OCI-LY1 (cell line): ENCODE data around the gene RSBN1L.

Experiments used
- H2AFZ ChIP-seq: fragments of 200-600 bp; sonication (generic), shearing (Covaris generic); 2 replicates; pipeline ENCODE4 v1.6.0; 2014; ENCODE audit warnings: antibody characterized with exemption, mild to moderate bottlenecking, low read length
- H3F3A ChIP-seq: fragments of 200-600 bp; sonication (generic), shearing (Covaris generic); 2 replicates; pipeline ENCODE4 v1.6.0; 2014; ENCODE audit warnings: mild to moderate bottlenecking, antibody characterized with exemption, low read length, moderate library complexity; ENCODE audit not compliant: insufficient read depth
- H3K27ac ChIP-seq: fragments of 200-600 bp; sonication (generic); 2 replicates; pipeline ENCODE4 v1.5.1; 2014; ENCODE audit warnings: low read length, mixed run types, mild to moderate bottlenecking, low read depth; ENCODE audit not compliant: poor library complexity, severe bottlenecking
- H3K27me3 ChIP-seq: fragments of 200-600 bp; sonication (generic); 2 replicates; pipeline ENCODE4 v1.6.0; 2014; ENCODE audit warnings: antibody characterized with exemption, mild to moderate bottlenecking, low read length, moderate library complexity; ENCODE audit not compliant: insufficient read depth
- H3K36me3 ChIP-seq: fragments of 200-600 bp; sonication (generic); 2 replicates; pipeline ENCODE4 v1.6.1; 2014; ENCODE audit warnings: mild to moderate bottlenecking, antibody characterized with exemption, low read length, moderate library complexity, mixed read lengths; ENCODE audit not compliant: insufficient read depth
- H3K4me1 ChIP-seq: fragments of 200-600 bp; sonication (generic); 2 replicates; pipeline ENCODE4 v1.5.1; 2014; ENCODE audit warnings: mild to moderate bottlenecking, low read length, moderate library complexity; ENCODE audit not compliant: insufficient read depth, severe bottlenecking
- H3K4me2 ChIP-seq: fragments of 200-600 bp; sonication (generic), shearing (Covaris generic); 2 replicates; pipeline ENCODE4 v1.6.1; 2014; ENCODE audit warnings: low read length
- H3K4me3 ChIP-seq: fragments of 200-600 bp; sonication (generic); 2 replicates; pipeline ENCODE4 v1.5.1; 2014; ENCODE audit warnings: low read length, low read depth, mild to moderate bottlenecking, mixed read lengths; ENCODE audit not compliant: poor library complexity, severe bottlenecking
- H3K79me2 ChIP-seq: fragments of 200-600 bp; shearing (Covaris generic); 2 replicates; pipeline ENCODE4 v1.6.1; 2016; ENCODE audit warnings: mixed run types, low read length, mixed read lengths; ENCODE audit not compliant: insufficient read depth
- H3K9ac ChIP-seq: fragments of 200-600 bp; sonication (generic), shearing (Covaris generic); 2 replicates; pipeline ENCODE4 v1.6.1; 2014; ENCODE audit warnings: mild to moderate bottlenecking, low read length, mixed read lengths
- H3K9me2 ChIP-seq: fragments of 200-600 bp; sonication (generic), shearing (Covaris generic); 2 replicates; pipeline ENCODE4 v1.6.1; 2014; ENCODE audit warnings: low read depth, mild to moderate bottlenecking, low read length, mixed read lengths
- H3K9me3 ChIP-seq: fragments of 200-600 bp; shearing (Covaris generic); 2 replicates; pipeline ENCODE4 v1.6.1; 2014; ENCODE audit warnings: low read length, mixed read lengths
- H4K20me1 ChIP-seq: fragments of 200-600 bp; sonication (generic), shearing (Covaris generic); 2 replicates; pipeline ENCODE4 v1.6.0; 2016; ENCODE audit warnings: mild to moderate bottlenecking, low read length; ENCODE audit not compliant: insufficient read depth
- EZH2 ChIP-seq: fragments of 200-600 bp; sonication (generic), shearing (Covaris generic); IDR thresholded peaks from 2 replicates; pipeline ENCODE4 v1.8.0; 2017; ENCODE audit warnings: borderline replicate concordance, mixed run types, mild to moderate bottlenecking, antibody characterized with exemption, low read length, moderate library complexity, mixed read lengths
- TF ChIP-seq, protein P1 (sequence below): fragments of 200-600 bp; sonication (generic), shearing (Covaris generic); IDR thresholded peaks from 2 replicates; pipeline ENCODE4 v1.5.1; 2017; ENCODE audit warnings: mild to moderate bottlenecking, antibody characterized with exemption, low read length, moderate library complexity, mixed read lengths

The RSBN1L gene

DNA sequence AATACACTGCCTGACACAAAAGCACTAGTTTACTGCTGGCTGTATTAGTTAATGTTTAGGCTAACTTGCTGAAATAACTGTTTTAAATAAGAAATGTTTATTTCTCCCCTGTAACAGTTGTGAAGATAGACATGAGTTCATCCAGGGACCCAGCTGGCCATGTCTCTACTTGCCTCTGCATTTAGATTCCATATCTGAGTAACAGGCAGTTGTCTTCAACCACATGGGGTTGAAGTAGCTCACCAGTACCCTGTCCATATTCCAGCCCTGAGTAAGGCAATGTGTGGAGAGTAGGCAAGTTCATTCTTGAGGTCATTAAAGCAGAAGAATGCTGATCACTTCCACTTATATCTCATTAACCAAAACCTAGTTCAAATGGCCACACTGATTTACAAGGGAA, 31.1 kb upstream of the RSBN1L start:
- Histone ChIP-seq H3K27ac (no peak overlapping the region), H3K4me2 (no peak overlapping the region)

DNA sequence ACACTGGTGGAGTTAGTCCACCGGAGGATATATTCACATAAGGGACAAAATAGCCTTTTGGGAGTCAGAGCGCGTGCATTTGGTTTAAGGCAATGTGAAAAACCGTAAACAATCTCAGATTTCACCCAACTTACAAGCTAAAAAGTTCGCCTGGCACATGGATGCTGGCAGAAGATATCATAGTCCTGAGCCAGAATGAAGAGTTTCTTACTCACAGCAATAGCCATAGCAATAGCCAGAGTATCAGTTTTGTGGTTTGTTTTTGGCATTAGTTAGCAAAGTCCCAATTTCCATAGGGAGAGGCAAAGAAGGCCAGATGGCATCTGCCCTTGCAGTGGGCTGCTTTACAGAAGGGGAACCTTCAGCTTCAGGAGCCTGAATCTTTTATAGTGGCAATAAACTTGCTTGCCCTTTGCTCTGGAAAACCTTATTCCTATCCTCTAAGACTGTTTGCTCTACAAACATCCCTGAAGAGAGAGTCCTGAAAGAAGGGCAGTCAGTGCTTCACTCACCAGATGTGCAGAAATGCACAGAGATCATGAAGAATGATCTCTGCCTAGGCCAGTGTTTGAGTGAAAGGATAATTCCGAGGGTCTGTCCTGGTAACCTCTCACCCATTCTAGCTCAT, 28.7 kb upstream of the RSBN1L start:
- Histone ChIP-seq H4K20me1 (no peaks in the 10 kb centered on the region), H3K9me2 (no peaks in the 10 kb centered on the region), H3K79me2 (no peaks in the 10 kb centered on the region), H3K27ac (no peak overlapping the region), H2AFZ (no peak overlapping the region), H3K9ac (no peak overlapping the region), H3K9me3 (no peaks in the 10 kb centered on the region), H3K4me3 (no peak overlapping the region), H3K4me2 (no peak overlapping the region), H3K36me3 (no peaks in the 10 kb centered on the region), H3K27me3 (no peaks in the 10 kb centered on the region), H3F3A (no peaks in the 10 kb centered on the region), H3K4me1 (no peaks in the 10 kb centered on the region)
- TF ChIP-seq, protein P1, sequence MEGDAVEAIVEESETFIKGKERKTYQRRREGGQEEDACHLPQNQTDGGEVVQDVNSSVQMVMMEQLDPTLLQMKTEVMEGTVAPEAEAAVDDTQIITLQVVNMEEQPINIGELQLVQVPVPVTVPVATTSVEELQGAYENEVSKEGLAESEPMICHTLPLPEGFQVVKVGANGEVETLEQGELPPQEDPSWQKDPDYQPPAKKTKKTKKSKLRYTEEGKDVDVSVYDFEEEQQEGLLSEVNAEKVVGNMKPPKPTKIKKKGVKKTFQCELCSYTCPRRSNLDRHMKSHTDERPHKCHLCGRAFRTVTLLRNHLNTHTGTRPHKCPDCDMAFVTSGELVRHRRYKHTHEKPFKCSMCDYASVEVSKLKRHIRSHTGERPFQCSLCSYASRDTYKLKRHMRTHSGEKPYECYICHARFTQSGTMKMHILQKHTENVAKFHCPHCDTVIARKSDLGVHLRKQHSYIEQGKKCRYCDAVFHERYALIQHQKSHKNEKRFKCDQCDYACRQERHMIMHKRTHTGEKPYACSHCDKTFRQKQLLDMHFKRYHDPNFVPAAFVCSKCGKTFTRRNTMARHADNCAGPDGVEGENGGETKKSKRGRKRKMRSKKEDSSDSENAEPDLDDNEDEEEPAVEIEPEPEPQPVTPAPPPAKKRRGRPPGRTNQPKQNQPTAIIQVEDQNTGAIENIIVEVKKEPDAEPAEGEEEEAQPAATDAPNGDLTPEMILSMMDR: no peak
- no peak for TF ChIP-seq EZH2

More for the DNA sequence above, 31.1 kb upstream of the RSBN1L start:
- Histone ChIP-seq H3K27me3 (no peaks in the 10 kb centered on the region), H2AFZ (no peak overlapping the region), H3F3A (no peaks in the 10 kb centered on the region), H3K9ac (no peak overlapping the region), H3K9me2 (no peaks in the 10 kb centered on the region), H4K20me1 (no peaks in the 10 kb centered on the region), H3K4me1 (no peaks in the 10 kb centered on the region), H3K9me3 (no peaks in the 10 kb centered on the region), H3K4me3 (no peak overlapping the region), H3K79me2 (no peaks in the 10 kb centered on the region), H3K36me3 (no peaks in the 10 kb centered on the region)
- TF ChIP-seq, protein P1: no peak

DNA sequence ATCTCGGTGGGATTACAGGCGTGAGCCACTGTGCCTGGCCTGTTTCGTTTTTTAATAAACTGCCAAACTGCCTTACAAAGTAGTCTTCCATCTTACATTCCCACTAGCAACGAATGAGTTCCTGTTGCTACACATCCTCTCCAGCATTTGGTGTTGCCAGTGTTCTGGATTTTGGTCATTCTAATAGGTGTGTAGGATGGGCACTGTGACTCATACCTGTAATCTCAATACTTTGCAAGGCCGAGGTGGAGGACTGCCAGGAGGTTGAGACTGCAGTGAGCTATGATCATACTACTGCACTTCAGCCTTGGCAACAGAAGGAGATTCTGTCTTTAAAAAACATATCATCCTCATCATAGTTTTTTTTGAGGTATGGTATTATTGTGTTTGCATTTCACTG, 21.4 kb upstream of the RSBN1L start:
- Histone ChIP-seq H3K9ac (no peak overlapping the region), H3K79me2 (no peaks in the 10 kb centered on the region), H4K20me1 (no peaks in the 10 kb centered on the region), H3K4me2 (no peak overlapping the region), H3K4me3 (no peak overlapping the region), H3F3A (no peaks in the 10 kb centered on the region), H3K36me3 (no peaks in the 10 kb centered on the region), H3K9me2 (no peaks in the 10 kb centered on the region), H2AFZ (no peak overlapping the region), H3K27ac (no peak overlapping the region), H3K4me1 (no peaks in the 10 kb centered on the region), H3K9me3 (no peaks in the 10 kb centered on the region), H3K27me3 (no peaks in the 10 kb centered on the region)
- TF ChIP-seq EZH2: no peak
- TF ChIP-seq, protein P1: no peak
